Muscle layer of colon (tissue), 2 donors: ENCODE data around the gene SLC9A7.

ENCODE experiments used
- H3K27ac ChIP-seq: one replicate; pipeline ENCODE4 v1.7.0; 2013; ENCODE audit warnings: low read depth, mild to moderate bottlenecking, low read length, moderate library complexity
- H3K27me3 ChIP-seq, 2 donors: one replicate each; pipeline ENCODE4 v1.7.0; 2013; ENCODE audit warnings: low read length in 2 of 2, mild to moderate bottlenecking in 2 of 2; ENCODE audit not compliant: insufficient read depth in 2 of 2, control insufficient read depth in 1 of 2
- H3K36me3 ChIP-seq: one replicate; pipeline ENCODE4 v1.7.0; 2013; ENCODE audit warnings: mild to moderate bottlenecking, low read length; ENCODE audit not compliant: insufficient read depth
- H3K4me1 ChIP-seq: one replicate; pipeline ENCODE4 v1.7.0; 2013; ENCODE audit warnings: mild to moderate bottlenecking, low read length; ENCODE audit not compliant: insufficient read depth
- H3K4me3 ChIP-seq, 2 donors: one replicate each; pipeline ENCODE4 v1.7.0; 2013; ENCODE audit warnings: low read length in 2 of 2, low read depth in 1 of 2, mild to moderate bottlenecking in 1 of 2, moderate library complexity in 1 of 2
- H3K9ac ChIP-seq: one replicate; pipeline ENCODE4 v1.7.0; 2013; ENCODE audit warnings: low read length
- H3K9me3 ChIP-seq: one replicate; pipeline ENCODE4 v1.7.0; 2013; ENCODE audit warnings: mild to moderate bottlenecking, low read length
- donor health status: abdominal sarcoma.
- donor health status: Adenocarcinoma of cecum.

Gene SLC9A7

GRCh38 chrX:46670316-46670715 lies 88.6 kb downstream of the SLC9A7 start:
- no peaks in the 10 kb centered on the region for H3K27me3 ChIP-seq
- no peaks in the 10 kb centered on the region for H3K9me3 ChIP-seq
- H3K4me3 ChIP-seq = no peak overlapping the region
- no peak overlapping the region for H3K9ac ChIP-seq
- H3K27ac ChIP-seq = no peak overlapping the region
- H3K4me1 ChIP-seq = no peaks in the 10 kb centered on the region
- H3K36me3 ChIP-seq = no peaks in the 10 kb centered on the region

DNA sequence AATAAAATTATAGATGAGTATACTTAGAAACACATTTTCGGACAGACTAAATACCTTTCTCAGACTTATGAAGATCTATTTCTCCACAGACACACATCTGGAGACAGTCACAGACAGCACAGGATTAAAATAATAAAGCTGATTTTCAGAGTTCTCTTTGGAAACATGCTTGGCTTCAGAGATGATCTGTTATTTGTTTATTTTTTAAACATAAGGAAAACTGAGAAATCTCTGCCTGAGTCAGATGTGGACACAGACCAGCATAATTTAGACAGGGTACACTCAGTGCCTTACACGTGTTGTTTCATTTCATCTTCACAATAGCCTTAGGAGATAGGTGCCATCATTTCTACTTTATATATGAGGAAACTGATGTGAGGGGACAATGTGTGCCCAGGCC lies 92.1 kb downstream of the SLC9A7 start:
- no peak overlapping the region for H3K27ac ChIP-seq
- H3K4me1 ChIP-seq = no peaks in the 10 kb centered on the region
- no peaks in the 10 kb centered on the region for H3K36me3 ChIP-seq
- no peak overlapping the region for H3K9ac ChIP-seq
- no peaks in the 10 kb centered on the region for H3K27me3 ChIP-seq
- no peak overlapping the region for H3K4me3 ChIP-seq
- no peaks in the 10 kb centered on the region for H3K9me3 ChIP-seq

GRCh38 chrX:46665232-46666152 lies 93.4 kb downstream of the SLC9A7 start:
- Histone ChIP-seq H3K4me1 (no peaks in the 10 kb centered on the region), H3K36me3 (no peaks in the 10 kb centered on the region), H3K9ac (no peak overlapping the region), H3K27me3 (no peaks in the 10 kb centered on the region), H3K27ac (no peak overlapping the region), H3K9me3 (no peaks in the 10 kb centered on the region), H3K4me3 (no peak overlapping the region)

DNA sequence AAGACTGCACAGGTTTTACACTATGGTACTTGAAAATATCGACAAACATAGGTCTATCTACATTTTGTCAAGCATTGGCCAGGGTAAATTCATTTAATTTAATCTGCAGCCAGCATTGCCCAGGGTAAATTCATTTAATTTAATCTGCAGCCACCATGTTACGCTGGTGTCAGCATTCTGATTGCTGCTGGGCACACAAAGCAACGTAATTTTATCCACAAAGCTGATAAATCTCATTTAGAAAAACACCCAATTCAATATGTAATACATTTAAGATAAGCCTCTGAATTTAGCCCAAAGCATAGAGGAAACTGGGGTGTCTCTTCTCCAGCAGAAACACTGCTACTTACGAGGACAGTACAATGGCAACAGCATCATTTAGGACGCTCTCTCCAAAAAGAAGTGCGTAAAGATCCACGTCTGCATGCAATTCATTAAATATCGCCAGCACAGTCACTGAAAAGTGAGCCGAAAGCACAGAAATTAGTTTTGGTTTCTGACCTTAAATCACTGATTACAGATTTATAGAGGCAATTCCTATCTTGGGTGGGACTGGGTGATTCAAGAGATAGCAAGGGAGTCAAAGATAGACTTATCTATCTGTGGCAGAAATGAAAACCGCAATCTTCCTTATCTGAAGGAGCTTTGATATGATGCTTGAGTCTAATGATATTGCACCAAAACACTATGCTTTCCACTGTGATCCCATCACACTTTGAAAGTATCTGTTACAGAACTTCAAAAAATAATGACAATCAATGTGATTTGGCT lies 96.5 kb downstream of the SLC9A7 start:
- H3K27ac ChIP-seq = no peak overlapping the region
- no peaks in the 10 kb centered on the region for H3K9me3 ChIP-seq
- H3K4me3 ChIP-seq = no peak overlapping the region
- no peaks in the 10 kb centered on the region for H3K36me3 ChIP-seq
- no peaks in the 10 kb centered on the region for H3K27me3 ChIP-seq
- H3K4me1 ChIP-seq = no peaks in the 10 kb centered on the region
- no peak overlapping the region for H3K9ac ChIP-seq

DNA sequence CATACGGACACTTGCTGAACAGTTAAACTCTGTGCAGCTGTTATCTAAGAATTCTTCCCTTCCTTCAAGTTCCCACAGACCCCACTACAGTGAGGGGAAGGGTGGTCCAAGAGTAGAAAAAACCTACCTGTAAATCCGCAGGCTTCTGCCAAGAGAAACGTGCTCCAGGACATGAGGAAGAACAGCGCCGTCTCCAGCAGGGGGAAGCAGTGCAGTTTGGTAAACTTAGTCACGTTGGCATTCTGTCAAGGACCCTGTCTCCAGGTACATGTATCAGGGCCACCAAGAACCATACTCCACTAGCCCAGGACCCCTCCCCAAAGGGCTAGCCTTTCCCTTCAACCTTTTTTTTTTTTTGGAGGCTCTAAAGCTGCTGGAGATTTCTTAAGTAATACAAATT lies 105.4 kb downstream of the SLC9A7 start:
- Histone ChIP-seq H3K27ac (no peak overlapping the region), H3K27me3 (peaks cover 0 to 5% of the 10 kb centered on the region in 2 donors), H3K4me3 (no peak overlapping the region), H3K4me1 (peaks cover 11% of the 10 kb centered on the region), H3K9me3 (no peaks in the 10 kb centered on the region), H3K9ac (no peak overlapping the region), H3K36me3 (no peaks in the 10 kb centered on the region)

- Histone ChIP-seq H3K36me3 (no peaks in the 10 kb centered on the region), H3K9me3 (no peaks in the 10 kb centered on the region), H3K9ac (no peak overlapping the region), H3K27me3 (peaks cover 0 to 9% of the 10 kb centered on the region in 2 donors), H3K4me1 (peaks cover 11% of the 10 kb centered on the region), H3K4me3 (no peak overlapping the region), H3K27ac (no peak overlapping the region)
Measured at GRCh38 chrX:46649421-46650260, 109.3 kb downstream of the SLC9A7 start.

GRCh38 chrX:46648660-46649059 lies 110.3 kb downstream of the SLC9A7 start:
- H3K36me3 ChIP-seq = no peaks in the 10 kb centered on the region
- peaks cover 0 to 9% of the 10 kb centered on the region in 2 donors for H3K27me3 ChIP-seq
- H3K9ac ChIP-seq = no peak overlapping the region
- H3K4me3 ChIP-seq = no peak overlapping the region
- no peak overlapping the region for H3K27ac ChIP-seq
- no peaks in the 10 kb centered on the region for H3K9me3 ChIP-seq
- peaks cover 11% of the 10 kb centered on the region for H3K4me1 ChIP-seq

GRCh38 chrX:46647251-46647650 lies 111.7 kb downstream of the SLC9A7 start:
- Histone ChIP-seq H3K36me3 (no peaks in the 10 kb centered on the region), H3K27me3 (peaks cover 0 to 9% of the 10 kb centered on the region in 2 donors), H3K9me3 (no peaks in the 10 kb centered on the region), H3K27ac (no peak overlapping the region), H3K4me3 (no peak overlapping the region), H3K9ac (no peak overlapping the region), H3K4me1 (peaks cover 11% of the 10 kb centered on the region)

DNA sequence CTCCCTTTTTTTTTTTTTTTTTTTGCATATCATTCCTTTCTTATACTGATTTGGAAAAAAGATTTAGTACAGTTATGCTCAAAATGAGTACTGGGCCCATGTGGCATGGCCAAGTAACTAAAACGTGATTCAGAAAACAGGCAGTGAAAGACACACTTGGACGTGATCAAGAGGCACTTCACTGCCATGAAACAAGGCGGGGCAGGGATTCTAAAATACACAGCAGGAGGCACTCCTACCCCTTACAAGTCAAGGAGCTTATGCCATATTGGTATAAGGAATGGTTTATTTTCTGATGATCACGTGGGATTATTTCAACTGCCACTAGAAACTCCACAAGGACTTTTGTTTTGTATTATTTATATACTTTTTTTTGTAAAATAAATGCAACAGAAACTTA lies 113.3 kb downstream of the SLC9A7 start:
- Histone ChIP-seq H3K4me1 (peaks cover 11% of the 10 kb centered on the region), H3K27me3 (peaks cover 0 to 9% of the 10 kb centered on the region in 2 donors), H3K4me3 (no peak overlapping the region), H3K36me3 (no peaks in the 10 kb centered on the region), H3K9ac (no peak overlapping the region), H3K27ac (no peak overlapping the region), H3K9me3 (no peaks in the 10 kb centered on the region)

DNA sequence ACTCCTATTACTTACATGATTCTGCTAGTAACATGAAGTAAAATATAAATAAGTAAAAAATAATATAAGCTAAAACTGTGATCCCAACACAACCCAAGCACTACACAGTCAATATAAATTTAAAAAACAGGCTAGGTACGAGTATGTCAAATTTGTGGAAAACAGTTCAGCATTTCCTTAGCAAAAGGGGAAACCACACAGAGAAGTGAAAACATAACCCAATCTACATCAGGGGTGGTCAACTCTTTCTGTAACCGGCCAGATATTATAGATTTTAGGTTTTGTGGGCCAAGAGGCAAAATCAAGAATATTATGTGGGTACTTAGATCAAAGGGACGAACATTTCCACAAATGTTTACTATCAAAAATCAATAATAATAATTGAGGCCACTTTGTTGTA lies 115.3 kb downstream of the SLC9A7 start:
- H3K27me3 ChIP-seq = peaks cover 0 to 4% of the 10 kb centered on the region in 2 donors
- H3K4me1 ChIP-seq = no peaks in the 10 kb centered on the region
- H3K36me3 ChIP-seq = no peaks in the 10 kb centered on the region
- no peak overlapping the region for H3K4me3 ChIP-seq
- no peak overlapping the region for H3K9ac ChIP-seq
- no peaks in the 10 kb centered on the region for H3K9me3 ChIP-seq
- no peak overlapping the region for H3K27ac ChIP-seq

DNA sequence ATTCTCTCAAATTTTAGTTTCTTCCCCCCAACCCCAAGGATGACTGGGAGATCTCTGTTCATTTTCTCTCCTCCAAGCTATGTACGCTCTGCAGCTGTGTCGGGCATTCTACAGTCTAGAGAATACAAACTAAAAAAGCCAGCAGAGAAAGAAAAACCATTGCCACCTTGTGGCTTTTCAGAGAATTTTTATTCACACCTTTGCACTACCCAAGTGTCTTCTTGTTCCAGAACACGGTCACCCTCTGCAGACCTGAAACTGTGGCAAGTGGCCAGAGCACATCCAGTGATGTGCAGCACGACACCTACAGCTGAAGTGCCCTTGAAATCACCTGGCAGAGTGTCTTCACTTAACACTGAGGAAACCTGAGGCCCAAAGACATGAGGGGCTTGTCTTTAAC lies 116.8 kb downstream of the SLC9A7 start:
- no peaks in the 10 kb centered on the region for H3K4me1 ChIP-seq
- H3K9me3 ChIP-seq = no peaks in the 10 kb centered on the region
- no peak overlapping the region for H3K9ac ChIP-seq
- peaks cover 0 to 3% of the 10 kb centered on the region in 2 donors for H3K27me3 ChIP-seq
- no peak overlapping the region for H3K27ac ChIP-seq
- H3K4me3 ChIP-seq = no peak overlapping the region
- H3K36me3 ChIP-seq = no peaks in the 10 kb centered on the region
